ENCODE measurements around the gene ZNF827.

The ZNF827 gene

DNA sequence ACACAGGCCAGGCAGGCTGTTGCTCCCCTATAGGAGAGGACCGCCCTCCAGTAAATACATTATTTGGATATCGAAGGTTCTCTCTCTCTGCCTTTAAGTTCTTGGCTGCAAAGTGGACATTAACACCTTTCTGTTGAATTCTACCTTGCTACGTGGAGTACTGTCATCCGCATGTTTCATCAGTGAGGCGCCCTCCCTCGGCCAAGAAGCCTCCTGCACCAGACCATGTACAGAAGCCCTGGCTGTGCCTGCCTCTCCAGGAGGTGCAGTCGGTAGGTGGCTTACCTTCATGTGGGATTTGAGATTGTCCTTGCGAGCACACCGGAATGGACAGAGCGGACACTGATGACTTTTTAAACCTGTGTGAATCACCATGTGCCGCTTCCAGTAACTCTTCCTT lies 46.7 kb downstream of the ZNF827 start:
- Mint-ChIP-seq H3K27me3 (no peaks in the 10 kb centered on the region), H3K4me1 (ENCODE audit: low read depth in 2 of 2) (peaks cover 16 to 31% of the 10 kb centered on the region in 2 donors), H3K4me3 (no peak overlapping the region), H3K27ac (no peak overlapping the region), H3K9me3 (no peaks in the 10 kb centered on the region), H3K36me3 (ENCODE audit: insufficient read depth) (peaks cover 7% of the 10 kb centered on the region)
- DNase-seq = no peak
- ATAC-seq (replicated peaks) = no peak

DNA sequence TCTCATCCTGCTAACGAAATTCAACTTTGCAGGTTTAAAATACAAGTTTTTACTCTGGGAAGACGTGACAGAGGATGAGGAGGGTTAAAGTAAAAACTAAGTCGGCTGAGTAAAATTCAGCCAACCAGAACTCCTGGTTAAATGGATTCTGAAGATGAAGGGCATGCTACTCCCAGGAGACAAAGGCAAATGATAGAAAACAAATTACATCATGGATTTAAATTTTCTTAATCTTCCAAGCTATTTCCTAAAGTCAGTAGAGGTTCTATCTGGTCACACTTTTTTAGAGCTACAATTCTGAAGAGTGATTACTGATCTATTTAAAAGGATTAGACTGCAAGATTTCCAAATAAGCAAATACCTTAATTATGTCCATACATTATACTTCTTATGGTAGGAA lies 47.9 kb downstream of the ZNF827 start:
- Mint-ChIP-seq H3K27me3 (no peaks in the 10 kb centered on the region), H3K4me3 (no peak overlapping the region), H3K36me3 (ENCODE audit: insufficient read depth) (peaks cover 16% of the 10 kb centered on the region), H3K27ac (no peak overlapping the region), H3K4me1 (ENCODE audit: low read depth in 2 of 2) (peaks cover 12 to 18% of the 10 kb centered on the region in 2 donors), H3K9me3 (no peaks in the 10 kb centered on the region)
- DNase-seq = no peak
- ATAC-seq (replicated peaks) = no peak

DNA sequence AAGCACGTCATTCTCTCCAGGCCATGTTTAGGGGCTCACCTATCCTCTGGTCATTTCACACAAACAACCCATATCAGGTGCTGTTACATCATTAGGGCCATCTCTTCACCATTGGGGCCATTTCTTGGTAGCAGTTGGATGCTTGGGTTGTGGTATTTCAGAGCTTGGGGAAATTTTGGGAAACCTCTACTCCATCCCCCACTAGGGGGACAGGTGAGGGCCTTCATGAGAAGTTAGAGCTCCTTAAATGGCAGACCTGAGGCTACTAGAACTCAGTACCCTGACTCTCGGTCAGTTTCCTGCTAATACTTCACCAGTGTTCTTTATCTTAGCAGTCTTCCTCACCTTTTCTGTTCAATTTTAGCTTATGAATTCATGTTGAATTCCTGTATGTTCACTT lies 50.2 kb downstream of the ZNF827 start:
- DNase-seq = no peak
- Mint-ChIP-seq H3K4me3 (no peak overlapping the region), H3K4me1 (ENCODE audit: low read depth in 2 of 2) (peaks cover 5 to 7% of the 10 kb centered on the region in 2 donors), H3K36me3 (ENCODE audit: insufficient read depth) (peaks cover 17% of the 10 kb centered on the region), H3K9me3 (no peaks in the 10 kb centered on the region), H3K27ac (no peak overlapping the region), H3K27me3 (no peaks in the 10 kb centered on the region)
- no peak for ATAC-seq (replicated peaks)

DNA sequence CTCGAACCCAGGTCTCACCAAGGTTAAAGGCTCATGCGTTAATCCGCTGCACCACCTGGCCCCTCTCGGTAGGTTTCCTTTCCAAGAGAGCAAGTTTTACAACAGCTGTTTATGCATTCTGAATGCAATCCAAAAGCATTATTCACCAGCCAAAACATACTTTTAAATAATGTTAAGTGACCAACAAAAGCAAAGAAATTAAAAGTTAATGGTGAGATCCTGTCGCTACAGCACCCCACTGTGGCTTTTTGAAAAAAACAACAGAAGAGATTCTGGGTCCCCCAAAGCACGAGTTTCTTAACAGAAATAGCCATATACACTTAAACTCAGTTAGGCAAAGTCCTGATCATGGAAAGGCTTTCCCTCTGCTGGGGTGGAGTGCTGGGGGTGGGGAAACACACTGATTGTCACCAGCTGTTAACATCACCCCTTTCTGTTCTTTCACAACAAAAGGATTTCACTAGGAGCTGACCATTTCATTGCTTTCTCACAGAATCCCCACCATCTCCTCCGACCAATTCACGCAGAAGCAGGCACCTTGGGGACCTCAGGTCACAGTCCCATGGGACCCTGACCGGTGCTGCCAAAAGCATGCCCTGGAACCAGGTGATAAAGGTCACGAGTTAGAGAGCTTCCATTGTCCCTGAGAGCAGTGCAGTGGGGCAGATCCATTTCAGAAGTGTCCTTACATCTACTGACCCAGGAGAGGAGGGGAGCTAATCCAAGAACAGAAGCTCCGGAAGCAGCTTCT lies 51.2 kb downstream of the ZNF827 start:
- ATAC-seq (replicated peaks) = no peak
- no peaks in the 10 kb centered on the region for H3K27me3 Mint-ChIP-seq
- no peaks in the 10 kb centered on the region for H3K9me3 Mint-ChIP-seq
- peaks cover 5 to 7% of the 10 kb centered on the region in 2 donors for H3K4me1 Mint-ChIP-seq (ENCODE audit: low read depth in 2 of 2)
- H3K36me3 Mint-ChIP-seq (ENCODE audit: insufficient read depth) = peaks cover 17% of the 10 kb centered on the region
- H3K4me3 Mint-ChIP-seq = no peak overlapping the region
- DNase-seq = no peak
- H3K27ac Mint-ChIP-seq = no peak overlapping the region

DNA sequence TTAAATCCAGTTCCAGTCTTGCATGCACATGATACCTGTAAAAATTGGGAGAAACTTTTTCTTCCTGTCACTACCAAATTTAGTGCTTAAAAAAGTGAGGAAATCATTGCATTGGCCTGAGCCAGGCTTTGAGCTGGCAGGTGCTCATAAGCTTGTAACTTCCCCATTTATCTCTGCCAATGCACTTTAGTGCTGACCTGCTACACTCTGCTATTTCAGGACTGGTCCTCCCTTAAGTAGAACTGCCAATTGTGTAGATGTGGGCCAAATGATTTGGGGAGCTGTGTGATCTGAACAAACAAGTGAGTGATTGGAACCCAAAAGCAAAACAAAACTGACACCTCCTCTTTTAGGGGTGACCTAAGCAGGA lies 51.8 kb downstream of the ZNF827 start:
- ATAC-seq (replicated peaks) (no peak), DNase-seq (no peak)
- H3K27me3 Mint-ChIP-seq = no peaks in the 10 kb centered on the region
- no peak overlapping the region for H3K27ac Mint-ChIP-seq
- no peaks in the 10 kb centered on the region for H3K9me3 Mint-ChIP-seq
- peaks cover 5 to 7% of the 10 kb centered on the region in 2 donors for H3K4me1 Mint-ChIP-seq (ENCODE audit: low read depth in 2 of 2)
- no peak overlapping the region for H3K4me3 Mint-ChIP-seq
- H3K36me3 Mint-ChIP-seq (ENCODE audit: insufficient read depth) = peaks cover 17% of the 10 kb centered on the region

DNA sequence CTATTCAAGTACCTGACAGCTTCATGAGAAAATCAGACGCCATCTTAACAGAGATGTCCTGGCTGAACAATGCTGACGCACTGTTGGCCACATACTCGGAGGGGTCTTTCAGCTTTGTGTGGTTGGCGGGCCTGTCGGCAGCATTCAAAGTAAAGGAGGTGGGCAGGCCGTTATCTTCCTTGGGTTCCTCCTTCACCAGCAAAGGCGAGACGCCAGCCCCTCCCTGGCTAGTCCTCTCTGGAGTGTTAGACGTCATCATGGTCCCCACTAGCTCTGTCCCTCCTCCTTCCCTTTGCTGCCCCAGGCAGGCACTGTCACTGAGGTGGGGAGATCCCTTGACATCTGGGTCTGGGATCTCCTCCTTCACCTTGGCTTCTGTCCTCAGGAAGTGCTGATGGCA lies 53.0 kb downstream of the ZNF827 start:
- no peak overlapping the region for H3K4me3 Mint-ChIP-seq
- H3K27ac Mint-ChIP-seq = peak overlapping the region in 1 of 2 donors; percentile 32
- H3K27me3 Mint-ChIP-seq = no peaks in the 10 kb centered on the region
- ATAC-seq (replicated peaks) = no peak
- peaks cover 8 to 12% of the 10 kb centered on the region in 2 donors for H3K4me1 Mint-ChIP-seq (ENCODE audit: low read depth in 2 of 2)
- DNase-seq = no peak
- peaks cover 18% of the 10 kb centered on the region for H3K36me3 Mint-ChIP-seq (ENCODE audit: insufficient read depth)
- no peaks in the 10 kb centered on the region for H3K9me3 Mint-ChIP-seq

DNA sequence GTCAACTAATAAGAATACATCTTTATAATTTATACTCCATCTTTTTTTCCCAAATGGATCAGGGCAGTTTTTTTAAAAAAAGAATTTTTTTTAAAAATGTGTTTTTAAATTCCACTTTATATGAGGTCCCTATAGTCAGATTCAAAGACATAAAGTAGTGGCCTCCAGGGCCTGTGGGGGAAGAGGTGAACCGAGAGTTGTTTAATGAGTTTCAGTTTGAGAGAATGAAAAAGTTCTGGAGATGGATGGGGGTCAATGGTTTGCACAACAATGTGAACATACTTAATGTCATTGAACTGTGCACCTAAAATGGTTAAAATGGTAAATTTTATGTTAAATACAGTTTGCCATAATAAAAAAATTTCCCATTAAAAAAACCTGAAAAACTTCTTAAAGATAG lies 53.8 kb downstream of the ZNF827 start:
- Mint-ChIP-seq H3K27ac (no peak overlapping the region), H3K27me3 (no peaks in the 10 kb centered on the region), H3K4me3 (no peak overlapping the region), H3K9me3 (no peaks in the 10 kb centered on the region), H3K4me1 (ENCODE audit: low read depth in 2 of 2) (peaks cover 12 to 13% of the 10 kb centered on the region in 2 donors), H3K36me3 (ENCODE audit: insufficient read depth) (peaks cover 24% of the 10 kb centered on the region)
- ATAC-seq (replicated peaks) = no peak
- no peak for DNase-seq

DNA sequence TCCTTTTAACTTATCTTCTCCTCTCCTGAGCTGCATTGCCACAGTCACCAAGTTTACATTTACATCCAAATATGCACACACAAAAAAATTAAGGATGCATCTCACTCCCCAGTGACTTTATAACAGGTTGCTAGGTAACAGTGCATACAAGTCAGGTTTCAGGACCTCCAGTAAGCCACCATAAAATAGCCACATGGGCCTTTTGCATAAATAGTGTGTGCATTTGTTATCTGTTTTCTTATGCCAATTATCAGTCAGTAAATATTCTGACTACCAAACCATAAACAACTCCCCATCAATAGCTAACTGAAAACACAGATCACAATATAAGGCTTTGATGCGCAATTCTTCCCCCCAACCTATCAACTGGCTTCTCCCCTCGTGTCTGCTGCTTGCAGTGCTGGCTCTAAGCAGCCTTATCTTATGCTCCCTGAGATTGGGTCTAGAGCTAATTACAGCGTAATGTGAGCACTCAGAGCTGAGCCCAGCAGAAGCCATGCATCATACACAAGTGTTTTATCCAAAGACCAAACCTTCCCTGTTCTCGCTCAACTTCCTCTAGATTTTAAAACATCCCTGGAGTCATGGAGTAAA lies 55.4 kb downstream of the ZNF827 start:
- no peak overlapping the region for H3K4me3 Mint-ChIP-seq
- H3K27me3 Mint-ChIP-seq = no peaks in the 10 kb centered on the region
- H3K36me3 Mint-ChIP-seq (ENCODE audit: insufficient read depth) = peaks cover 21% of the 10 kb centered on the region

DNA sequence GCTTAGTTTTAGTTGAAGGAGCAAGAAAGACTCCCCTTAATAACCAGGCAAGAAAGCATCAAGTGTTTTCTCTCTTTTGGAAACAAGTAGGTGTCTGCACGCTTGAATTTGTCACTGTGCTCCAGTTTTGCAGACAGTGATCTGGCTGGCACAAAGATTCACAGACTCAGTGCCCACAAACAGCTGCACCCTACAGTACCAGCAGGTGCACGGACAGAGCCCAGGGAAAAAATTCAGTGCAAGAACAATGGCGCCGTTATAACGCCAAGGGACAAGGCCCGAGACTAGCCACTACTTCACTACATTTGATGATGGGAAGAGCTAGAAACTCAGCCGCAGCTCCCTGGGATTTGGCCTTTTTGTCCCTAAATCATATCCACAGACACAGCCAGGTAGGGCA lies 56.0 kb downstream of the ZNF827 start:
- ATAC-seq (replicated peaks) (no peak), DNase-seq (no peak)
- H3K36me3 Mint-ChIP-seq (ENCODE audit: insufficient read depth) = peaks cover 21% of the 10 kb centered on the region
- H3K4me3 Mint-ChIP-seq = no peak overlapping the region
- H3K27ac Mint-ChIP-seq = no peak overlapping the region
- H3K9me3 Mint-ChIP-seq = no peaks in the 10 kb centered on the region
- H3K4me1 Mint-ChIP-seq (ENCODE audit: low read depth in 2 of 2) = peaks cover 13 to 16% of the 10 kb centered on the region in 2 donors
- no peaks in the 10 kb centered on the region for H3K27me3 Mint-ChIP-seq

More for the DNA sequence above, 55.4 kb downstream of the ZNF827 start:
- Mint-ChIP-seq H3K4me1 (ENCODE audit: low read depth in 2 of 2) (peaks cover 13 to 16% of the 10 kb centered on the region in 2 donors), H3K9me3 (no peaks in the 10 kb centered on the region), H3K27ac (no peak overlapping the region)
- no peak for ATAC-seq (replicated peaks)
- DNase-seq = no peak

DNA sequence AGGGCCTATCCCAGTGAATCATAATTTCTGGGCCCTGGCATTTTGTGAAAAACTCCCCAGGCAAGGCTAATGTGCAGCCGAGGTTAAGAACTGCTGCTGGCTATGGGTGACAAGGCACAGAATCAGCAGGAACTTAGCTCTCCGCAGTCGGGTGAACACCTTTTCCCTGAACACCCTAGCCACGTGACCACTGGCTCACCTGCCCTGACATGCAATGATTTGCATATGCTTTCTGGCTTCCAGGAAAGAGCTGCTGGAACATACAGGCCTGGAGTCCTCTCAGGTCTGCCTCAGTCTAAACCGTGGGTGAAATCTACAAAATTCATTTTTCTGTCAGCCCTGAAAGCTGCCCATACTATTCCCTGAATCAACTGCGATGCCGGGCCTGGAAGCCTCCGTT lies 56.6 kb downstream of the ZNF827 start:
- Mint-ChIP-seq H3K27me3 (no peaks in the 10 kb centered on the region), H3K27ac (no peak overlapping the region), H3K4me3 (no peak overlapping the region), H3K36me3 (ENCODE audit: insufficient read depth) (peaks cover 21% of the 10 kb centered on the region), H3K4me1 (ENCODE audit: low read depth in 2 of 2) (peaks cover 13 to 16% of the 10 kb centered on the region in 2 donors), H3K9me3 (no peaks in the 10 kb centered on the region)
- ATAC-seq (replicated peaks) (no peak), DNase-seq (no peak)

DNA sequence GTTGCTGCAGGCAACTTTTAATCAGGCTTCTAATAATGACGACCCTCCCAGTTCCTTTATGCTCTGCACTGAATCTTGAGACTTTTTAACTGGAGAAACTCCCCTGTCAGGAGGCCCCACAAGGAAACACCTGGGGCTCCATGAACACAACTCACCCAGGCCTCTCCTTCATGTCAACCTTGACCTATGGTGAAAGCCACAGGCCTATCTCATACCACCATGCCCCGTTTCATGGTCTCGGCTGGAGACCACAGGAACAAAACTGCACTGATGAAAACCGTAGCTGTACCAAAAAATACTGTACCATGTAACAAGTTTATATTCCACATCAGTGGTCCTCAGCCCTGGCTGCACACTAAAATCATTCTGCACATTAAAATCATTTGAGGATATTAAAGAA lies 57.0 kb downstream of the ZNF827 start:
- peaks cover 20% of the 10 kb centered on the region for H3K36me3 Mint-ChIP-seq (ENCODE audit: insufficient read depth)
- H3K9me3 Mint-ChIP-seq = no peaks in the 10 kb centered on the region
- no peak overlapping the region for H3K27ac Mint-ChIP-seq
- no peak overlapping the region for H3K4me3 Mint-ChIP-seq
- ATAC-seq (replicated peaks) = no peak
- DNase-seq = no peak
- H3K27me3 Mint-ChIP-seq = no peaks in the 10 kb centered on the region
- peaks cover 13 to 16% of the 10 kb centered on the region in 2 donors for H3K4me1 Mint-ChIP-seq (ENCODE audit: low read depth in 2 of 2)

DNA sequence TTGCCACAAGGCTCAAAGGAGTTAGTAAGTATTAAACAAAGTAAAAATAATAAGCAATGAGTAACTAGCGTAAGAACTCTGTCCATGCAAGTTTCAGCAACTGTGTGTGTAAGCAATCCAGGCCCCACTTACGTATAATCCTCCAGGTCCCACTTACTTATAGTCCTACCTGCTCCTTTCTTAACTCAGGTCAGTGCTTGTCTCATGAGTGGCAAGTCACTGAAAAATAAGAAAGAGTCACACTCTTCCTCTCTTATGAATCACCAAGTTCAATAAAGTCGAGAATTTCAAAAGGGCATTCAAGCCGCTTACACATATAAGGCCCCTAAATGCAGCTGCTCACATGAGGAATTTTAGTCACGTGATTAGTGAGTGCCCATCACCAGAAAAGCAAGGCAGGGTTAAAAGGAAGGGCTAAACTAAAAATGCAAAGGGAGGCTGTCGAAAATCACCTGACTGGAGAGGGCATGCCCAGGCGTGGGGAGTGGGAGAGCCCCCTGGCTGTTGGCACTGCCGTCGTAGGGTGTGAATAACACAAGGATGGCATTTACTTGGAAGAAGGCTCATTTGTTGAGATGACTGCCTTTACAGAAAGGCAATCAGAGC lies 58.2 kb downstream of the ZNF827 start:
- Mint-ChIP-seq H3K36me3 (ENCODE audit: insufficient read depth) (peaks cover 12% of the 10 kb centered on the region), H3K9me3 (no peaks in the 10 kb centered on the region), H3K27me3 (no peaks in the 10 kb centered on the region), H3K4me3 (no peak overlapping the region), H3K4me1 (ENCODE audit: low read depth in 2 of 2) (peaks cover 13 to 16% of the 10 kb centered on the region in 2 donors), H3K27ac (no peak overlapping the region)
- ATAC-seq (replicated peaks) (no peak), DNase-seq (no peak)

DNA sequence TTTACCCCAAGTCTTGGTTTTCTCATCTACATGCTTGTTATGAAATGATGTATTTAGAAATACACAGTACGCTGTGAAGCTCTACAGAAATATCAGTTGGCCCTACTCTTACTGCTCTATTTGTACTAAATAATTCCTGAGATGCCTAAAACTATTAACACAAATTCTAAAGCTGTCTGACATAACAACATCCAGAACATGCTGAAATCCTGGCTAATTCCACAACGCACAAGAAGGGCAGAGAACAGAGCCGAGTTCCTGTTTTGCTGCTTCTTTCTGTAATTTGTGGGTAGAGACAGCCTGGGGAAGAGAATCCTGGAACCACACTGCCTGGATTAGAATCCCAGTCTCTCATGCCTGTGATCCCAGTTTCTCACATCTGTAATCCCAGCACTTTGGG lies 59.0 kb downstream of the ZNF827 start:
- H3K4me1 Mint-ChIP-seq (ENCODE audit: low read depth in 2 of 2) = peaks cover 11 to 14% of the 10 kb centered on the region in 2 donors
- no peak overlapping the region for H3K4me3 Mint-ChIP-seq
- H3K27ac Mint-ChIP-seq = no peak overlapping the region
- no peaks in the 10 kb centered on the region for H3K27me3 Mint-ChIP-seq
- DNase-seq (no peak), ATAC-seq (replicated peaks) (no peak)
- H3K9me3 Mint-ChIP-seq = no peaks in the 10 kb centered on the region
- H3K36me3 Mint-ChIP-seq (ENCODE audit: insufficient read depth) = peaks cover 12% of the 10 kb centered on the region
